ENCODE results near the gene STS. TPM values are rescaled to one million over a fixed set of nuclear protein-coding genes. Genes with fewer than 3 reads are reported as not detected.

The STS gene
- total and polyA plus RNA-seq, 3 experiments from 2014 or later: 1.7 to 2.1 (median 1.9) TPM

DNA sequence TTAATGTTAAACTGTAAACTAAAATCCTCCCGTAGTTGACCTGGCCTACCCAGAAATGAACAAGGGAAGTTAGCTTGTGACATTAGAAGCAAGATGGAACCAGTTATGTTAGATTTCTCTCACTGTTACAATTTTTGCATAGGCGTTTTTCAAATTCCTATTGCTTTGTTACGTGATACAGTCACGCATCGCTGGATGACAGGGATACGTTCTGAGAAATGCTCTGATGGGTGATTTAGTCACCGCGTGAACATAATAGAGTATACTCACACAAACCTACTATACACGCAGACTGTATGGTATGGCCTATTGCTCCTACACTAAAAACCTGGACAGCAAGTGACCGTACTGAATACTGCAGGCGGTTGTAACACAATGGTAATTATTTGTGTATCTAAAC is 47.1 kb downstream of the STS start:
- Histone ChIP-seq H3K27ac (ENCODE audit: low read depth, low read length) (no peak overlapping the region), H3K4me1 (ENCODE audit: insufficient read depth, low read length) (no peaks in the 10 kb centered on the region), H3K36me3 (ENCODE audit: insufficient read depth, low read length) (no peaks in the 10 kb centered on the region), H3K9me3 (ENCODE audit: low read length) (no peaks in the 10 kb centered on the region), H3K27me3 (ENCODE audit: insufficient read depth, low read length, poor library complexity, severe bottlenecking) (no peaks in the 10 kb centered on the region), H3K4me3 (ENCODE audit: low read length) (no peak overlapping the region)
- CTCF ChIA-PET: no interaction called here
- Mint-ChIP-seq H3K36me3 (peaks cover 0 to 3% (median 2%) of the 10 kb centered on the region in 3 donors), H3K27ac (no peak overlapping the region), H3K9me3 (no peaks in the 10 kb centered on the region), H3K4me3 (no peak overlapping the region), H3K4me1 (no peaks in the 10 kb centered on the region), H3K27me3 (no peaks in the 10 kb centered on the region)
- DNase-seq: no peak
- POLR2A ChIA-PET: no interaction called here

Other genes with a start within 250 kb of the STS start
- gene PUDP, start 441 bp downstream of the STS start, total RNA-seq: 10 to 100 TPM; 23.2 to 26.2 TPM
- 18.0 TPM for gene PUDP, start 441 bp downstream of the STS start, polyA plus RNA-seq